ENCODE results near the gene FNDC8.
"Not testable (repeated sequence)": the region's sequence is repeated elsewhere in the genome, so short reads cannot be mapped to it uniquely, and the experiment has no call there.

Gene FNDC8

DNA sequence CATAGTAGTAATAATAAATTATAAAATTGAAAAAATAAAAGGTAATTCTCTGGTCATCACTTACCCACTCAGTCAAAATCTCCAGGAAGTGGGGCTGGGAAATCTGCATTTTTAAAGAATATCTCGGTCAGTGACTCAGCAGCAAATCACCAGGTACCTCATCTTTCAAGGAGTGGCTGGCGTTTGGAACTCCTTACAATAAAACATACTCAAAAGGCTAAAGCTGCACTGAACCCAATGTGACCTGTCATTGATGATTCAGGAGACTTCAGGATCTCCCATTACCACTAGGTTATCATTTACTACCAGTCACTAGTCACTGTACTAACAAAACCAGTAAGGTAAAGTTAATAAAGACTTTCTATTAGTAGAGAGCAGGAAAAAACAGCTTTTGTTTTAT is 36.4 kb upstream of the FNDC8 start:
- Histone ChIP-seq H3K9ac (ENCODE audit: low read length) (no peak overlapping the region), H3K27me3 (ENCODE audit: control insufficient read depth, insufficient read depth, low read length) (peaks cover 11% of the 10 kb centered on the region), H3K9me3 (ENCODE audit: control insufficient read depth, low read depth, low read length) (no peaks in the 10 kb centered on the region), H3K27ac (ENCODE audit: low read length) (no peak overlapping the region), H3K4me1 (ENCODE audit: control insufficient read depth, low read depth, low read length) (peaks cover 49% of the 10 kb centered on the region), H3K36me3 (ENCODE audit: control insufficient read depth, low read depth, low read length) (no peaks in the 10 kb centered on the region), H3K4me3 (ENCODE audit: low read length) (no peak overlapping the region)

DNA sequence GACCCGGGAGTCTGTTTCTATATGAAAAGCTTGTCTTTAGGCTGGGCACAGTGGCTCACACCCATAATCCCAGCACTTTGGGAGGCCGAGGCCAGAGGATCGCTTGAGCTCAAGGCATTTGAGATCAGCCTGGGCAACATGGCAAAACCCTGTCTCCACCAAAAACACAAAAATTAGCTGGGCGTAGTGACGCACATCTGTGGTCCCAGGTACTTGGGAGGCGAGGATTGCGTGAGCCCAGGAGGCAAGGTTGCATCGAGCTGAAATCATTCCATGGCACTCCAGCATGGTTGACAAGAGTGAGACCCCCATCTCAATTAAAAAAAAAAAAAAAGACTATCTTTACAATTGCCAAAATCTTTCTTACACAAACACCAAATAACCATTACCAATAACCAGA is 35.3 kb upstream of the FNDC8 start:
- no peaks in the 10 kb centered on the region for H3K9me3 ChIP-seq (ENCODE audit: control insufficient read depth, low read depth, low read length)
- H3K36me3 ChIP-seq (ENCODE audit: control insufficient read depth, low read depth, low read length): no peaks in the 10 kb centered on the region
- no peak overlapping the region for H3K4me3 ChIP-seq (ENCODE audit: low read length)
- H3K27me3 ChIP-seq (ENCODE audit: control insufficient read depth, insufficient read depth, low read length): peaks cover 11% of the 10 kb centered on the region
- H3K4me1 ChIP-seq (ENCODE audit: control insufficient read depth, low read depth, low read length): peaks cover 42% of the 10 kb centered on the region
- H3K9ac ChIP-seq (ENCODE audit: low read length): no peak overlapping the region
- H3K27ac ChIP-seq (ENCODE audit: low read length): no peak overlapping the region

DNA sequence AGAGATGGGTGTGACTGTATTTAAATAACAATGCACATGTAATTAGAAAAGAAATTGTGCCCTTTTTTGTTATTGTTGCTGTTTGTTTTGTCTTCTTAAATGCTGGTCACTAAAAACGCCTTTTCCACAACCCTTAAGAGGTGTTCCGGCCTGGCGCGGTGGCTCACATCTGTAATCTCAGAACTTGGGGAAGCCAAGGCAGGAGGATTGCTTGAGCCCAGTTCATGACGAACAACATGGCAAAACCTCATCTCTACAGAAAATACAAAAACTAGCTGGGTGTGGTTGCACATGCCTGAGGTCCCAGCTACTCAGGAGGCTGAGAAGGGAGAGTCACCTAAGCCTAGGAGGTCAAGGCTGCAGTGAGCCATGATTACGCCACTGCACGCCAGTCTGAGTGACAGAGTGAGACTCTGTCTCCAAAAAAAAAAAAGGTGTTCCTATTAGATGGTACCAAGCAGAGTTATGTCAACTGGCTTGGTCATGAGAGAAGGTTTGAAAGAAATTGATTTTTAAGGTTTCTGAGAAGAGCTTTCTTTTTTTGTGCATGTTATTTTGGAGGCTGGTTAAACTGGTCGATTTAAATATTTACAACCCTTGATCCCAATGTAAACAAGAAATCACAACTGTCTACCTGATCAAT is 34.4 kb upstream of the FNDC8 start:
- no peaks in the 10 kb centered on the region for H3K9me3 ChIP-seq (ENCODE audit: control insufficient read depth, low read depth, low read length)
- H3K4me1 ChIP-seq (ENCODE audit: control insufficient read depth, low read depth, low read length): peaks cover 41% of the 10 kb centered on the region
- H3K27me3 ChIP-seq (ENCODE audit: control insufficient read depth, insufficient read depth, low read length): peaks cover 11% of the 10 kb centered on the region
- no peak overlapping the region for H3K4me3 ChIP-seq (ENCODE audit: low read length)
- no peak overlapping the region for H3K9ac ChIP-seq (ENCODE audit: low read length)
- H3K27ac ChIP-seq (ENCODE audit: low read length): no peak overlapping the region
- H3K36me3 ChIP-seq (ENCODE audit: control insufficient read depth, low read depth, low read length): no peaks in the 10 kb centered on the region

DNA sequence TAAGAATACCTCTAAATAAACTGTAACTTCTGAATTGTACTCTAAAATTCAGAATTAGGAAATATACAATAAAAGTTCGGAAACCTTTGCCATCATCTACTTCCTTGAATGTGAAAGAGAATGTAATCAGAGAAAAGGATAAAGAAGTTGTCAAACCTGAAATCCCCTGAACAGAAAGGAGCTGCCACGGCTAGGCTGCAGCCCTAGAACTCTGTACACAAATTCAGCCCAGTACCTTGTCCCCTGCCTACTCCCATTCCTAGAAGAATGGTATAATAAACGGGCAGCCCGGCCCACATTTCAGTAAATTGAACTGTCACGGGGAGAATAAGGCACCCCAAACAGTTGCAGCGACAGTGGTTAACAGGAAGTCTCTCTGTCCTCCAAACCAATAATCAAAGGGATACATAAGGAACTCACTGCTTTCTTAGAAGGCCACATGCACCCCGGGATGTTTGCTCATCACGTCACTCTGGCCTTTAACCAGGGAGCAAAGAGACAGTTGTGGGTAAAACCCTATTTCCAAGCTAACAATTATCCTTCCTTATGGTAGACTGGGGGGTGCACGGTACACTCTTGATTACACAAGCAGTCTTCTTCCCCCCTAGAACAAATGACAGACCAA is 33.6 kb upstream of the FNDC8 start:
- H3K27ac ChIP-seq (ENCODE audit: low read length): no peak overlapping the region
- H3K27me3 ChIP-seq (ENCODE audit: control insufficient read depth, insufficient read depth, low read length): peaks cover 11% of the 10 kb centered on the region
- peak overlapping the region; percentile 82 for H3K4me3 ChIP-seq (ENCODE audit: low read length)
- H3K4me1 ChIP-seq (ENCODE audit: control insufficient read depth, low read depth, low read length): peaks cover 33% of the 10 kb centered on the region
- no peaks in the 10 kb centered on the region for H3K36me3 ChIP-seq (ENCODE audit: control insufficient read depth, low read depth, low read length)
- H3K9ac ChIP-seq (ENCODE audit: low read length): peak overlapping the region; percentile 57
- H3K9me3 ChIP-seq (ENCODE audit: control insufficient read depth, low read depth, low read length): no peaks in the 10 kb centered on the region

DNA sequence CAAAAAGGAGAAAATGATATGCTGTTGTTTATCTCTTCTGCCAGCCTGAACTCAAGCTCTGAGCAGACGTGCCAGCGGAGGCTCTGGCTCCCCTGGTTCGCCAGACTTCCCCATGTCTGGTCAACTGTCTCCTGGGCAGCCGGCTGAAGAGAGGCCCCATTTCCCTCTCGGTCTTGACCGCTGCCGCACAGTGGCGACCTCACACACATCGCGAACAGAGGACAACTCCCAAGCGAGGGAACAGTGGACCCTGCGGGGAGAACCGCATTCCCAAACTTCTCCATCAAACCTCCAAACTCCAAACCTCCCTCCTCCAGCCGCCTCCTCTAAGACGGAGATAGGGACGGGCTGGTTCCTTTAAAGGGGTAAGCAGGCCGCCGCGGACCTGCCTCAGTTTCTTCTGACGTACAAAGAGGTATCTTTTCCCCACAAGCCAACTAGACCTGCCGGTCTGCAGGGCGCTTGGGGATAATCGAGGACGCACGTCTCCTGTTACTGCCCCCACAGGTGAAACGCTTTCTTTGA is 33.0 kb upstream of the FNDC8 start:
- H3K4me1 ChIP-seq (ENCODE audit: control insufficient read depth, low read depth, low read length): peaks cover 29% of the 10 kb centered on the region

DNA sequence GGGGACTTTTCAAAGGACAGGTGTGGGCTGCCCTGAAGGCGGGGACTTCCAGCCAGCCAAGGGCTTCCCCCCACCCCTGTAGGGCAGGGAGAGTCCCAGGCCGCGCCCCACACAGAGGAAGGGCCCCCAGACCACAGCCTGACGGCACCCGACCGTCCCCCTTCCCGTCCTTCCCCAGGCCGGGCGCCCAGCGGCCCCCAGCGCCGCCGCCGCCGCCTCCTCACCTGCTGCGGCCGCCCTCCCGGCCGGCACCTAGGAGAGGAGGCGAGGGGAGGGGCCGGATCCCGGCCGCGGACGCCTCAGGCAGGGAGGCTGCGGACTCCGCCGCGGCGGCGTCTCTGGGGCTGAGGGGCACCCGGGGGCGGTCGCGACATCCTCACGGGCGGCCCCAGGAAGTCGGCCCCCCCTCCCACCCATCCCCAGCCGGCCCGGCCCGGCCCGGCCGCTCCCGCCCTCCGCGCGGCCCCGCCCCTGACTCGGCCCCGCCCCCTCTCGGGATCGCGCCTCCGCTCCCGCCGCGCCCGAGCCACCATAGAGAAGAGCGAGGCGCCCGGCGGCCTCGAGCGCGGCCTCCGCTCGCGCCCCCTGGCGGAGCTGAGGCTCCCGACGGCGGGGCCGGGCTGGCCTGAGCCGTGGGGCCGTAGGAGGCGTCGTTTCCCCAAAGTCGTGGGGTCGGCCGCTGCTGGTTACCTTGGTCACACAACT is 32.4 kb upstream of the FNDC8 start:
- Histone ChIP-seq H3K27ac (ENCODE audit: low read length) (no peak overlapping the region), H3K36me3 (ENCODE audit: control insufficient read depth, low read depth, low read length) (no peaks in the 10 kb centered on the region), H3K4me3 (ENCODE audit: low read length) (peak overlapping the region; percentile 82), H3K4me1 (ENCODE audit: control insufficient read depth, low read depth, low read length) (peaks cover 29% of the 10 kb centered on the region), H3K9ac (ENCODE audit: low read length) (peak overlapping the region; percentile 57), H3K27me3 (ENCODE audit: control insufficient read depth, insufficient read depth, low read length) (peaks cover 11% of the 10 kb centered on the region), H3K9me3 (ENCODE audit: control insufficient read depth, low read depth, low read length) (no peaks in the 10 kb centered on the region)

More for the DNA sequence above, 33.0 kb upstream of the FNDC8 start:
- Histone ChIP-seq H3K27ac (ENCODE audit: low read length) (no peak overlapping the region), H3K27me3 (ENCODE audit: control insufficient read depth, insufficient read depth, low read length) (peaks cover 11% of the 10 kb centered on the region), H3K36me3 (ENCODE audit: control insufficient read depth, low read depth, low read length) (no peaks in the 10 kb centered on the region), H3K4me3 (ENCODE audit: low read length) (peak overlapping the region; percentile 82), H3K9me3 (ENCODE audit: control insufficient read depth, low read depth, low read length) (no peaks in the 10 kb centered on the region), H3K9ac (ENCODE audit: low read length) (peak overlapping the region; percentile 57)

DNA sequence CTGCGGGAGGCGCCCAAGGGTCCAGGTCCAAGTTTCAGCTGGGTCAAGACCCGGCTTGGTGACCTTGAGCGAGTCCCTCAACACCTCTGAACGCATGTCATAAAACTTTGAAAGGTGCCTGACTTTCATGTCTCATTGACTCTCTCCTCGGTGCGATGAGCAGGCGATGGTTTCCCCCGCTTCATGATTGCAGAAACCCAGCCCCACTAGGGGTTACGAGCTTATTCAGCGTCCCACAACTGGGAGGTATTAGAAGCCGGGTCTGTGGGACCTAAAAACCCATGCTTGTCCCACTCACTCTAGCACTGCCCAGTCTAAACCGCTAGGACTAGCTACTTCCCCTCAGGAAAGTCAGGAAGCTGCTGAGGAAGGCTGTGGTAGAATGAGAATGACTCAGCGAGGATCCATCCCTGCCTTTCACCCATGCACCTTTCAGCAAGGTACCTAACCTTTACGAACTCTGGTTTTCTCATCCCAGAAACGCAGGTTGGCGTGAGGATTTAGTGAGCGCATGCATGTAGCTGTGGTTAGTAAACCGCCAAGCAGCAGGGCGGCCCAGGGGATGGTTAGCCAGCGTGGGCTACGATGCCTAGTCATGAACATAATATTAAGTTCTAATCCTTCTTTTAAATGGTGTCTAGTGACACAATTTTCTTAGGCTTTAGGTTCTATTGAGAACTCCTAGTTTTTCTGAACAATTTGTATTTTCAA is 31.7 kb upstream of the FNDC8 start:
- Histone ChIP-seq H3K4me3 (ENCODE audit: low read length) (peak overlapping the region; percentile 39), H3K27ac (ENCODE audit: low read length) (peak overlapping the region; percentile 54)

DNA sequence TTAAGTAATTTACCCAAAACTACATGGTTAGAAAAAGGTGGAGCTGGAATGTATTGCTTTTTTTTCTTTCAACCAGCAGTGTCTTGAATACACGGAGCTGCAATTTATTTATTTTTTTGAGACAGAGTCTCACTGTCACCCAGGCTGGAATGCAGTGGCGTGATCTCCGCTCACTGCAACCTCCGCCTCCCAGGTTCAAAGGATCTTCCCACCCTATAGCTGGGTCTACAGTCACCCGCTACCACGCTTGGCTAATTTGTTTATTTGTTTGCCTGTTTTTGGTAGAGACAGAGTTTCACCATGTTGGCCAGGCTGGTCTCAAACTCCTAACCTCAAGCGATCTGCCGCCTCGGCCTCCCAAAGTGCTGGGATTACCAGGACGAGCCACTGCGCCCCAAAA is 30.7 kb upstream of the FNDC8 start:
- H3K36me3 ChIP-seq (ENCODE audit: control insufficient read depth, low read depth, low read length); H3K9ac ChIP-seq (ENCODE audit: low read length); H3K9me3 ChIP-seq (ENCODE audit: control insufficient read depth, low read depth, low read length); H3K27ac ChIP-seq (ENCODE audit: low read length); H3K4me3 ChIP-seq (ENCODE audit: low read length): not testable (repeated sequence)
- Histone ChIP-seq H3K4me1 (ENCODE audit: control insufficient read depth, low read depth, low read length) (peaks cover 23% of the 10 kb centered on the region), H3K27me3 (ENCODE audit: control insufficient read depth, insufficient read depth, low read length) (peaks cover 11% of the 10 kb centered on the region)

More for the DNA sequence above, 31.7 kb upstream of the FNDC8 start:
- Histone ChIP-seq H3K9ac (ENCODE audit: low read length) (peak overlapping the region; percentile 45), H3K4me1 (ENCODE audit: control insufficient read depth, low read depth, low read length) (peaks cover 29% of the 10 kb centered on the region), H3K27me3 (ENCODE audit: control insufficient read depth, insufficient read depth, low read length) (peaks cover 11% of the 10 kb centered on the region), H3K9me3 (ENCODE audit: control insufficient read depth, low read depth, low read length) (no peaks in the 10 kb centered on the region), H3K36me3 (ENCODE audit: control insufficient read depth, low read depth, low read length) (no peaks in the 10 kb centered on the region)

DNA sequence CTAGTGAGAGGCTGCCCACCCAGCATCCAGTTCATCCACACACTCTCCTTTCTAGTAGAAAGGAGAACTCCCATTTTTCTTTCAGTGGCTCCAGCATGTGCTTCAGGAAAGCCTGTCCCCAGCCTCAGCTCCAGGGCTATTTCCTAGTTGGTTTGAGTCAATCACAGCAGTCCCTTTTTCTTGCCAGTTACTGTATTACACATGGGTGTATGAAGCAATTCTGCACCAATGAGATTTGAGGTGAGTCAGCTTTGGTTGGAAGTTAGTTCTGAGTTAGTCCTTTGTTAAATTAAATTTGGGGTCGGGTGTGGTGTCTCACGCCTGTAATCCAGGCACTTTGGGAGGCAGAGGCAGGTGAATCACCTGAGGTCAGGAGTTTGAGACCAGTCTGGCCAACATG is 26.5 kb upstream of the FNDC8 start:
- no peak overlapping the region for H3K4me3 ChIP-seq (ENCODE audit: low read length)
- no peaks in the 10 kb centered on the region for H3K27me3 ChIP-seq (ENCODE audit: control insufficient read depth, insufficient read depth, low read length)
- H3K27ac ChIP-seq (ENCODE audit: low read length): no peak overlapping the region
- no peaks in the 10 kb centered on the region for H3K4me1 ChIP-seq (ENCODE audit: control insufficient read depth, low read depth, low read length)
- peaks cover 7% of the 10 kb centered on the region for H3K36me3 ChIP-seq (ENCODE audit: control insufficient read depth, low read depth, low read length)
- H3K9ac ChIP-seq (ENCODE audit: low read length): no peak overlapping the region
- H3K9me3 ChIP-seq (ENCODE audit: control insufficient read depth, low read depth, low read length): no peaks in the 10 kb centered on the region

DNA sequence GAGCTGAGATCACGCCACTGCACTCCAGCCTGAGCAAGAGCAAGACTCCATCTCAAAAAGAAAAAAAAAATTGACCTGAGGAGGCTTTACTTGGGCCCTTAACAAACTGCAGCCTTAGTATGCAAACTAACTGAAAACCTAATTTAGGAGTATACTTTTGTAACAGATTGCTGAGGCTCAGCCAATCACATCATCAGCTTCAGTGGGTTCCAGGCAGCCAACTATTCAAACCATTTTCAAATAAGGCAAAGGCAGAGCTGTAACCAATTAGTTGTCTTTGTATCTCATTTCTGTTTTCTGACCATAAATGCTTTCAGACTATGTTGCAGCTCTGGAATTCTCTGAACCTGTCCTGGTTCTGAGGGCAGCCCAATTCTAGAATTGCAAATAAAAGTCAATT is 25.7 kb upstream of the FNDC8 start:
- Histone ChIP-seq H3K36me3 (ENCODE audit: control insufficient read depth, low read depth, low read length) (peaks cover 11% of the 10 kb centered on the region), H3K27ac (ENCODE audit: low read length) (no peak overlapping the region), H3K9me3 (ENCODE audit: control insufficient read depth, low read depth, low read length) (no peaks in the 10 kb centered on the region), H3K4me3 (ENCODE audit: low read length) (no peak overlapping the region), H3K9ac (ENCODE audit: low read length) (no peak overlapping the region), H3K27me3 (ENCODE audit: control insufficient read depth, insufficient read depth, low read length) (no peaks in the 10 kb centered on the region), H3K4me1 (ENCODE audit: control insufficient read depth, low read depth, low read length) (no peaks in the 10 kb centered on the region)

DNA sequence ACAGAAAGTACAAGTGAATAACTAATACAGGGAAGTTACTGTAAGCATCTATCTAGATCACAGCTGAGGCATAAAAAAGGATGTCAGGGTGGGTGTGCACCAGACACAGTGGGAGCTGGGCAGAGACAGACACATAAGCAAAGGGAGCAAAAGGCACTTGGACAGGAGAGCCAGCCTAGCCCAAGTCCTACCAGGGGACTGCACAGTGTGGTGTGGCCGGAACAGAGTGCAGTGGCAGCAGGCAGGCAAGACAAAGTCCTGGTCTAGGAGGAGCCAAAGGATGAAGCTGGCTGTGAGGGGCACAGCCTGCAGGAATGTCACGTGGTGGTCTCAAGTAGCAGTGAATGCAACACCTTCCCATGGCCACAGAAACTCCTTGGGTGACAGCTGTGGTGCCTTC is 23.6 kb upstream of the FNDC8 start:
- Histone ChIP-seq H3K9ac (ENCODE audit: low read length) (no peak overlapping the region), H3K4me1 (ENCODE audit: control insufficient read depth, low read depth, low read length) (no peaks in the 10 kb centered on the region), H3K36me3 (ENCODE audit: control insufficient read depth, low read depth, low read length) (peaks cover 15% of the 10 kb centered on the region), H3K4me3 (ENCODE audit: low read length) (no peak overlapping the region), H3K27me3 (ENCODE audit: control insufficient read depth, insufficient read depth, low read length) (no peaks in the 10 kb centered on the region), H3K27ac (ENCODE audit: low read length) (no peak overlapping the region), H3K9me3 (ENCODE audit: control insufficient read depth, low read depth, low read length) (no peaks in the 10 kb centered on the region)
